T-cell (primary cell): Measurements from ENCODE around the gene COG5. TPM values are rescaled to one million over a fixed set of nuclear protein-coding genes. Genes with fewer than 3 reads are reported as not detected.
A peak's percentile ranks its signal among the peaks of the same experiment; 100 is the strongest.

Experiments used
- ATAC-seq, 4 experiments: fragments of 200-7000 bp in 3 of 4; fragments of 150-1000 bp in 1 of 4; cut with Tn5 transposase; replicated peaks in 1 of 4; 1 replicate in 3 of 4; 2 replicates in 1 of 4; pipeline ENCODE4 v1.10.0; 2021; ENCODE audit warnings: moderate library complexity in 3 of 4, mild to moderate bottlenecking in 2 of 4, moderate number of reproducible peaks in 1 of 4
- CTCF ChIA-PET, 2 donors: fragments of 300-600 bp; sonication (Branson Sonifier 250); formaldehyde crosslinking; loops; one replicate each; lab custom pipeline; 2022; ENCODE audit warnings: antibody characterized with exemption in 2 of 2; lab: Charles Lee
- POLR2A ChIA-PET, 2 donors: fragments of 300-600 bp; sonication (Branson Sonifier 250); formaldehyde crosslinking; loops; one replicate each; lab custom pipeline; 2022; ENCODE audit warnings: antibody characterized with exemption in 2 of 2; lab: Charles Lee
- DNase-seq, 35 experiments: peaks; one replicate each; pipeline versions ENCODE4 v3.0.0 to v3.0.0-alpha.2; 2013 to 2023
- H3K27ac ChIP-seq: one replicate; pipeline ENCODE4 v1.5.1; 2013; ENCODE audit warnings: low read length
- H3K27me3 ChIP-seq, 2 experiments: replicated peaks in 1 of 2; 1 replicate in 1 of 2; 2 replicates in 1 of 2; pipeline versions ENCODE4 v1.6.1 to v1.7.0; 2013; ENCODE audit warnings: low read length in 1 of 2, mixed read lengths in 1 of 2; ENCODE audit not compliant: control insufficient read depth in 2 of 2, insufficient read depth in 2 of 2; ENCODE audit errors: extremely low read depth in 1 of 2
- H3K36me3 ChIP-seq, 2 donors: 1 replicate in 1 of 2; 2 replicates in 1 of 2; pipeline versions ENCODE4 v1.6.1 to v1.7.0; 2013; ENCODE audit warnings: low read length in 1 of 2; ENCODE audit not compliant: control insufficient read depth in 2 of 2, insufficient read depth in 1 of 2; ENCODE audit errors: extremely low read depth in 1 of 2
- H3K4me1 ChIP-seq, 2 experiments: 1 replicate in 1 of 2; 2 replicates in 1 of 2; pipeline versions ENCODE4 v1.6.1 to v1.7.0; 2013; ENCODE audit warnings: low read length in 2 of 2, mixed read lengths in 1 of 2; ENCODE audit not compliant: insufficient read depth in 2 of 2, control insufficient read depth in 1 of 2; ENCODE audit errors: extremely low read depth in 1 of 2
- H3K4me3 ChIP-seq, 2 donors: 1 replicate in 1 of 2; 2 replicates in 1 of 2; pipeline versions ENCODE4 v1.5.1 to v1.7.0; 2013; ENCODE audit warnings: mild to moderate bottlenecking in 2 of 2, low read length in 1 of 2, moderate library complexity in 1 of 2; ENCODE audit not compliant: control insufficient read depth in 1 of 2; ENCODE audit errors: extremely low read depth in 1 of 2
- H3K9me3 ChIP-seq: 2 replicates; pipeline ENCODE4 v1.7.0; 2013
- H3K27ac Mint-ChIP-seq, 2 donors: one replicate each; pipeline ENCODE4 v1.8.0; 2020 to 2021; ENCODE audit warnings: mild to moderate bottlenecking in 2 of 2, mixed read lengths in 2 of 2
- H3K27me3 Mint-ChIP-seq, 2 donors: one replicate each; pipeline ENCODE4 v1.8.0; 2021 to 2022; ENCODE audit warnings: mixed read lengths in 2 of 2
- H3K36me3 Mint-ChIP-seq: one replicate; pipeline ENCODE4 v1.8.0; 2021; ENCODE audit warnings: mixed read lengths
- H3K4me1 Mint-ChIP-seq, 3 donors: one replicate each; pipeline ENCODE4 v1.8.0; 2020 to 2022; ENCODE audit warnings: mixed read lengths in 3 of 3, mild to moderate bottlenecking in 1 of 3
- H3K4me3 Mint-ChIP-seq, 3 donors: one replicate each; pipeline ENCODE4 v1.8.0; 2020 to 2022; ENCODE audit warnings: mild to moderate bottlenecking in 3 of 3, mixed read lengths in 3 of 3, moderate library complexity in 3 of 3
- H3K9me3 Mint-ChIP-seq, 3 donors: one replicate each; pipeline ENCODE4 v1.8.0; 2020 to 2022; ENCODE audit warnings: mixed read lengths in 3 of 3
- WGBS: methylation state at CpG from one replicate; pipeline ENCODE4 v1.1.5; 2013; ENCODE audit warnings: missing lambda C conversion rate; ENCODE audit not compliant: insufficient coverage; 5-methylcytosine and 5-hydroxymethylcytosine counted together
- total RNA-seq, 35 experiments: library from RNA in 6 of 35; stranded (reverse) in 6 of 35; fragments of 120-200 nt in 1 of 35; gene quantifications; one replicate each; pipeline versions ENCODE4 v1.2.1 to v1.2.4 and lab custom pipeline; 2013 to 2026

COG5 gene
- total RNA-seq, 5 donors from 2014 or later (not counting 1 experiment from before 2014, with no cell fraction given), result 37.3 to 83.8 (median 55.4) TPM

GRCh38 chr7:107208024-107208521, 355.6 kb downstream of the COG5 start:
- no peaks in the 10 kb centered on the region for H3K27me3 Mint-ChIP-seq
- no peak overlapping the region for H3K27ac ChIP-seq
- H3K27me3 ChIP-seq, result no peaks in the 10 kb centered on the region
- no peaks in the 10 kb centered on the region for H3K9me3 ChIP-seq
- DNase-seq (no peak), ATAC-seq (no peak)
- no peaks in the 10 kb centered on the region for H3K9me3 Mint-ChIP-seq
- WGBS, result no CpG with 5 or more reads among the region's 3 CpGs
- H3K4me3 ChIP-seq, result no peak overlapping the region
- H3K4me1 Mint-ChIP-seq, result no peaks in the 10 kb centered on the region
- peaks cover 15 to 75% of the 10 kb centered on the region in 2 donors for H3K36me3 ChIP-seq
- no peaks in the 10 kb centered on the region for H3K4me1 ChIP-seq
- H3K36me3 Mint-ChIP-seq, result peaks cover 71% of the 10 kb centered on the region
- ChIA-PET CTCF (interaction anchor here (1.0 to 1.3 kb wide), 2 partner anchors 9 to 15 kb away, joined by 3 read pairs; no protein-coding TSS in a partner anchor), POLR2A (interaction anchor here (0.5 to 1.6 kb wide), 3 partner anchors 12 to 31 kb away, joined by 4 to 12 read pairs (median 5); no protein-coding TSS in a partner anchor)
- H3K4me3 Mint-ChIP-seq, result no peak overlapping the region
- peak overlapping the region; percentile 24 to 50 for H3K27ac Mint-ChIP-seq

- no peaks in the 10 kb centered on the region for H3K9me3 Mint-ChIP-seq
- H3K4me3 Mint-ChIP-seq, result no peak overlapping the region
- Histone ChIP-seq H3K4me3 (no peak overlapping the region), H3K4me1 (no peaks in the 10 kb centered on the region), H3K27me3 (no peaks in the 10 kb centered on the region), H3K9me3 (no peaks in the 10 kb centered on the region), H3K36me3 (peaks cover 15 to 81% of the 10 kb centered on the region in 2 donors), H3K27ac (no peak overlapping the region)
- peaks cover 69% of the 10 kb centered on the region for H3K36me3 Mint-ChIP-seq
- ChIA-PET CTCF (interaction anchor here (1.0 to 1.3 kb wide), 2 partner anchors 8 to 15 kb away, joined by 3 read pairs; no protein-coding TSS in a partner anchor), POLR2A (interaction anchor here in 1 of 2 donors (0.5 to 0.6 kb wide), 2 partner anchors 31 to 40 kb away, joined by 3 to 12 read pairs; no protein-coding TSS in a partner anchor)
- no peaks in the 10 kb centered on the region for H3K27me3 Mint-ChIP-seq
- H3K27ac Mint-ChIP-seq, result peak overlapping the region; percentile 24 to 50
- ATAC-seq, result no peak
- DNase-seq, result no peak
- no peaks in the 10 kb centered on the region for H3K4me1 Mint-ChIP-seq
- WGBS, result 96% methylated on average over 5 of the region's 5 CpGs
Measured at GRCh38 chr7:107207459-107207858, 356.3 kb downstream of the COG5 start.

- Mint-ChIP-seq H3K9me3 (no peaks in the 10 kb centered on the region), H3K27me3 (no peaks in the 10 kb centered on the region), H3K4me3 (no peak overlapping the region), H3K27ac (no peak overlapping the region), H3K36me3 (peaks cover 75% of the 10 kb centered on the region), H3K4me1 (no peaks in the 10 kb centered on the region)
- Histone ChIP-seq H3K27ac (no peak overlapping the region), H3K4me1 (no peaks in the 10 kb centered on the region), H3K9me3 (no peaks in the 10 kb centered on the region), H3K36me3 (peaks cover 15 to 89% of the 10 kb centered on the region in 2 donors), H3K4me3 (no peak overlapping the region), H3K27me3 (no peaks in the 10 kb centered on the region)
- no peak for DNase-seq
- ATAC-seq, result no peak
- WGBS, result 100% methylated on average over 1 of the region's 3 CpGs
- ChIA-PET CTCF (interaction anchor here in 1 of 2 donors (0.6 kb wide), 1 partner anchor 22 kb away, joined by 3 read pairs; no protein-coding TSS in a partner anchor), POLR2A (interaction anchor here (0.6 to 1.0 kb wide), 2 partner anchors 29 to 146 kb away, joined by 3 to 5 read pairs; no protein-coding TSS in a partner anchor)
Measured at GRCh38 chr7:107206706-107207105, 357.0 kb downstream of the COG5 start.

- Histone ChIP-seq H3K9me3 (no peaks in the 10 kb centered on the region), H3K27ac (no peak overlapping the region), H3K36me3 (peaks cover 15 to 94% of the 10 kb centered on the region in 2 donors), H3K27me3 (no peaks in the 10 kb centered on the region), H3K4me1 (no peaks in the 10 kb centered on the region), H3K4me3 (no peak overlapping the region)
- Mint-ChIP-seq H3K36me3 (peaks cover 78% of the 10 kb centered on the region), H3K27ac (no peak overlapping the region), H3K4me3 (no peak overlapping the region), H3K4me1 (no peaks in the 10 kb centered on the region), H3K27me3 (no peaks in the 10 kb centered on the region), H3K9me3 (no peaks in the 10 kb centered on the region)
- no peak for ATAC-seq
- ChIA-PET POLR2A (interaction anchor here (0.6 to 1.0 kb wide), 4 partner anchors 29 to 374 kb away, joined by 3 to 6 read pairs (median 4); partner anchors contain the start of gene BCAP29 (in 1 of the 2)), CTCF (no interaction called here)
- no CpG with 5 or more reads among the region's 6 CpGs for WGBS
- no peak for DNase-seq
Measured at GRCh38 chr7:107206136-107206535, 357.6 kb downstream of the COG5 start.

- ATAC-seq (no peak), DNase-seq (no peak)
- Histone ChIP-seq H3K9me3 (no peaks in the 10 kb centered on the region), H3K27me3 (no peaks in the 10 kb centered on the region), H3K27ac (no peak overlapping the region), H3K4me3 (no peak overlapping the region), H3K4me1 (no peaks in the 10 kb centered on the region), H3K36me3 (peaks cover 8 to 94% of the 10 kb centered on the region in 2 donors)
- 100% methylated on average over 4 of the region's 7 CpGs for WGBS
- no peaks in the 10 kb centered on the region for H3K9me3 Mint-ChIP-seq
- ChIA-PET CTCF (interaction anchor here (0.5 to 1.5 kb wide), 5 partner anchors 9 to 103 kb away, joined by 3 to 4 read pairs (median 4); no protein-coding TSS in a partner anchor), POLR2A (interaction anchor here (0.6 to 0.9 kb wide), 2 partner anchors 26 to 32 kb away, joined by 3 to 8 read pairs; no protein-coding TSS in a partner anchor)
- no peaks in the 10 kb centered on the region for H3K4me1 Mint-ChIP-seq
- H3K27me3 Mint-ChIP-seq, result no peaks in the 10 kb centered on the region
- no peak overlapping the region for H3K4me3 Mint-ChIP-seq
- peaks cover 76% of the 10 kb centered on the region for H3K36me3 Mint-ChIP-seq
- no peak overlapping the region for H3K27ac Mint-ChIP-seq
Measured at GRCh38 chr7:107203607-107204006, 360.1 kb downstream of the COG5 start.

- Histone ChIP-seq H3K27ac (no peak overlapping the region), H3K4me1 (no peaks in the 10 kb centered on the region), H3K36me3 (peaks cover 8 to 96% of the 10 kb centered on the region in 2 donors), H3K4me3 (no peak overlapping the region), H3K27me3 (no peaks in the 10 kb centered on the region), H3K9me3 (no peaks in the 10 kb centered on the region)
- Mint-ChIP-seq H3K9me3 (no peaks in the 10 kb centered on the region), H3K27ac (peak overlapping the region in 1 of 2 donors; percentile 50), H3K27me3 (no peaks in the 10 kb centered on the region), H3K36me3 (peaks cover 69% of the 10 kb centered on the region), H3K4me1 (peaks cover 0 to 2% (median 0%) of the 10 kb centered on the region in 3 donors), H3K4me3 (no peak overlapping the region)
- WGBS, result 100% methylated on average over 1 of the region's 4 CpGs
- DNase-seq (peak in 25 of 35 experiments; percentile 5 to 45 (median 17)), ATAC-seq (peak in 2 of 4 experiments; percentile 40 to 52)
- CTCF ChIA-PET, result interaction anchor here (0.5 to 1.1 kb wide), 5 partner anchors 10 to 540 kb away, joined by 3 read pairs; no protein-coding TSS in a partner anchor
- POLR2A ChIA-PET, result interaction anchor here in 1 of 2 donors (1.0 kb wide), 1 partner anchor 23 kb away, joined by 4 read pairs; no protein-coding TSS in a partner anchor
Measured at GRCh38 chr7:107201795-107202450, 361.8 kb downstream of the COG5 start.
